Spleen (tissue), 7 donors: ENCODE results near the gene MON2.

Source experiments
- CTCF ChIP-seq, 11 experiments: fragments of 200-600 bp in 7 of 11; fragments of 450-650 bp in 4 of 11; sonication (generic) in 4 of 11; IDR thresholded peaks in 8 of 11; conservative IDR thresholded peaks in 3 of 11; 1 replicate in 7 of 11; 2 replicates in 4 of 11; pipeline versions ENCODE4 v1.4.0 to v1.8.0; 2016 to 2021; ENCODE audit warnings: antibody characterized with exemption in 11 of 11, inconsistent platforms in 4 of 11, mild to moderate bottlenecking in 1 of 11
- POLR2A ChIP-seq, 3 donors: fragments of 450-650 bp; IDR thresholded peaks; one replicate each; pipeline ENCODE4 v1.5.1; 2017; ENCODE audit warnings: antibody characterized with exemption in 3 of 3, mild to moderate bottlenecking in 1 of 3
- POLR2AphosphoS5 ChIP-seq, 3 donors: sonication (generic); formaldehyde crosslinking; IDR thresholded peaks; one replicate each; pipeline ENCODE4 v1.5.1; 2017; ENCODE audit warnings: antibody characterized with exemption in 3 of 3
- donor health status: DM: no; HTN: no; CAD: no; lungs with moderate emphysema.
- donor health status: DM: no; HTN: no; CAD: no.
- donor health status: DM: no; HTN: no; CAD: no.

GRCh38 chr12:62603811-62604098 lies 137.1 kb downstream of the MON2 start:
- TF ChIP-seq CTCF (IDR thresholded peaks at IDR 0.05 in 8 of 11, conservative IDR thresholded peaks at IDR 0.05 in 3 of 11) (no peak), POLR2AphosphoS5 (IDR thresholded peaks at IDR 0.05) (no peak), POLR2A (IDR thresholded peaks at IDR 0.05) (no peak)
